Neutrophil (primary cell): Measurements from ENCODE around the gene SNRPD3.
"Not testable (repeated sequence)": the region's sequence is repeated elsewhere in the genome, so short reads cannot be mapped to it uniquely, and the experiment has no call there.

ENCODE experiments used
- H3K27ac ChIP-seq: fragments of 200-600 bp; sonication (generic); 2 replicates; pipeline ENCODE4 v1.5.1; 2016; ENCODE audit warnings: mild to moderate bottlenecking, moderate library complexity
- H3K27me3 ChIP-seq: fragments of 200-600 bp; sonication (generic); 2 replicates; pipeline ENCODE4 v1.6.0; 2016; ENCODE audit warnings: mild to moderate bottlenecking
- H3K36me3 ChIP-seq: fragments of 200-600 bp; sonication (generic); 2 replicates; pipeline ENCODE4 v1.5.1; 2017
- H3K4me1 ChIP-seq, 2 experiments: fragments of 200-600 bp in 1 of 2; sonication (generic) in 1 of 2; 1 replicate in 1 of 2; 2 replicates in 1 of 2; pipeline versions ENCODE4 v1.5.1 to v1.6.1; 2013 to 2016; ENCODE audit warnings: low read depth in 1 of 2, low read length in 1 of 2, mild to moderate bottlenecking in 1 of 2, moderate library complexity in 1 of 2; ENCODE audit not compliant: control insufficient read depth in 1 of 2, insufficient read depth in 1 of 2
- H3K4me3 ChIP-seq, 2 experiments: fragments of 200-600 bp in 1 of 2; sonication (generic) in 1 of 2; 1 replicate in 1 of 2; 2 replicates in 1 of 2; pipeline ENCODE4 v1.5.1; 2013 to 2016; ENCODE audit warnings: low read depth in 1 of 2, low read length in 1 of 2, mild to moderate bottlenecking in 1 of 2, moderate library complexity in 1 of 2
- H3K9me3 ChIP-seq: fragments of 200-600 bp; sonication (generic); 2 replicates; pipeline ENCODE4 v1.5.1; 2016
- CTCF ChIP-seq: fragments of 200-600 bp; sonication (generic); IDR thresholded peaks from 2 replicates; pipeline ENCODE4 v1.5.1; 2016; ENCODE audit warnings: antibody characterized with exemption

SNRPD3 gene

GRCh38 chr22:24525416-24526037 lies 30.3 kb upstream of the SNRPD3 start:
- peak overlapping the region; percentile 37 for H3K27ac ChIP-seq
- H3K4me1 ChIP-seq, result peaks cover 16 to 25% of the 10 kb centered on the region in 2 experiments

GRCh38 chr22:24526191-24526590 lies 29.6 kb upstream of the SNRPD3 start:
- Histone ChIP-seq H3K27ac (no peak overlapping the region), H3K27me3 (no peaks in the 10 kb centered on the region), H3K36me3 (peaks cover 22% of the 10 kb centered on the region), H3K4me3 (no peak overlapping the region), H3K9me3 (no peaks in the 10 kb centered on the region), H3K4me1 (peaks cover 10 to 20% of the 10 kb centered on the region in 2 experiments)
- TF ChIP-seq CTCF, result no peak

More at GRCh38 chr22:24525416-24526037, 30.3 kb upstream of the SNRPD3 start:
- H3K9me3 ChIP-seq, result no peaks in the 10 kb centered on the region
- peaks cover 22% of the 10 kb centered on the region for H3K36me3 ChIP-seq
- H3K27me3 ChIP-seq, result no peaks in the 10 kb centered on the region
- TF ChIP-seq CTCF, result peak; percentile 88
- no peak overlapping the region for H3K4me3 ChIP-seq

GRCh38 chr22:24529898-24530297 lies 25.9 kb upstream of the SNRPD3 start:
- peaks cover 0 to 8% of the 10 kb centered on the region in 2 experiments for H3K4me1 ChIP-seq
- no peaks in the 10 kb centered on the region for H3K9me3 ChIP-seq
- no peak overlapping the region for H3K27ac ChIP-seq
- peaks cover 22% of the 10 kb centered on the region for H3K36me3 ChIP-seq
- H3K27me3 ChIP-seq, result no peaks in the 10 kb centered on the region
- no peak overlapping the region for H3K4me3 ChIP-seq
- TF ChIP-seq CTCF, result no peak

GRCh38 chr22:24530968-24531367 lies 24.8 kb upstream of the SNRPD3 start:
- not testable (repeated sequence) for H3K27me3 ChIP-seq, H3K27ac ChIP-seq, H3K9me3 ChIP-seq, H3K4me3 ChIP-seq, H3K4me1 ChIP-seq
- peaks cover 30% of the 10 kb centered on the region for H3K36me3 ChIP-seq

GRCh38 chr22:24532075-24532474 lies 23.7 kb upstream of the SNRPD3 start:
- H3K4me3 ChIP-seq, result no peak overlapping the region
- TF ChIP-seq CTCF, result no peak
- no peaks in the 10 kb centered on the region for H3K4me1 ChIP-seq
- no peaks in the 10 kb centered on the region for H3K27me3 ChIP-seq
- H3K36me3 ChIP-seq, result peaks cover 29% of the 10 kb centered on the region
- H3K9me3 ChIP-seq, result no peaks in the 10 kb centered on the region
- no peak overlapping the region for H3K27ac ChIP-seq

GRCh38 chr22:24535348-24535747 lies 20.5 kb upstream of the SNRPD3 start:
- no peak overlapping the region for H3K27ac ChIP-seq
- H3K36me3 ChIP-seq, result peaks cover 38% of the 10 kb centered on the region
- no peak for TF ChIP-seq CTCF
- H3K9me3 ChIP-seq, result no peaks in the 10 kb centered on the region
- H3K4me3 ChIP-seq, result no peak overlapping the region
- H3K27me3 ChIP-seq, result no peaks in the 10 kb centered on the region
- peaks cover 0 to 1% of the 10 kb centered on the region in 2 experiments for H3K4me1 ChIP-seq
